ENCODE data around the gene RBM14. TPM values are rescaled to one million over a fixed set of nuclear protein-coding genes. Genes with fewer than 3 reads are reported as not detected.

The RBM14 gene
- total RNA-seq, 4 donors from 2014 or later = 13.8 to 70.1 (median 47.0) TPM

- in situ Hi-C loops (cut with MboI; ENCODE audit: low pct_ligation_motif_present in 1 of 4, low pct_unique_long_range_greater_than_20kb in 1 of 4, low sequenced_read_pairs in 3 of 4) = no loop called here
- Histone ChIP-seq H3K4me1 (peaks cover 4 to 16% (median 6%) of the 10 kb centered on the region in 4 donors), H3K27me3 (no peaks in the 10 kb centered on the region), H3K36me3 (peaks cover 0 to 41% (median 21%) of the 10 kb centered on the region in 4 donors), H3K4me3 (no peak overlapping the region), H3K9me3 (no peaks in the 10 kb centered on the region), H3K27ac (no peak overlapping the region)
- 94% methylated on average over 2 of the region's 2 CpGs; no CpG with 5 or more reads in 1 of the 2 donors for WGBS, 2 donors (ENCODE audit: low coverage in 1 of 2)
- TF ChIP-seq EP300 (IDR thresholded peaks at IDR 0.05; ENCODE audit: low read depth) (no peak), POLR2A (IDR thresholded peaks at IDR 0.05) (no peak), POLR2AphosphoS5 (IDR thresholded peaks at IDR 0.05) (no peak)
- intact Hi-C loops (cut with DNase I; ENCODE audit: low total_unique reads) = loop anchor here (2.0 kb wide), 1 partner anchor 23 kb away; no protein-coding TSS in a partner anchor
- no peak for DNase-seq
These were observed 12.9 kb downstream of the RBM14 start for GRCh38 chr11:66629356-66629755.

GRCh38 chr11:66631883-66632282 is 15.5 kb downstream of the RBM14 start:
- no peak for DNase-seq
- no peak for TF ChIP-seq EP300 (IDR thresholded peaks at IDR 0.05; ENCODE audit: low read depth)
- TF ChIP-seq POLR2AphosphoS5 (IDR thresholded peaks at IDR 0.05) = no peak
- TF ChIP-seq POLR2A (IDR thresholded peaks at IDR 0.05) = no peak
- no peak for TF ChIP-seq CTCF (IDR thresholded peaks at IDR 0.05)
- in situ Hi-C loops (cut with MboI; ENCODE audit: low pct_ligation_motif_present in 1 of 4, low pct_unique_long_range_greater_than_20kb in 1 of 4, low sequenced_read_pairs in 3 of 4) = no loop called here
- peaks cover 0 to 20% (median 9%) of the 10 kb centered on the region in 4 donors for H3K36me3 ChIP-seq
- peaks cover 0 to 16% (median 0%) of the 10 kb centered on the region in 4 donors for H3K4me1 ChIP-seq
- WGBS, 2 donors (ENCODE audit: low coverage in 1 of 2) = 75 to 80% methylated on average over 1 to 6 of the region's 6 CpGs
- no peak overlapping the region for H3K4me3 ChIP-seq
- intact Hi-C loops (cut with DNase I; ENCODE audit: low total_unique reads) = loop anchor here (10.0 kb wide), 1 partner anchor 643 kb away; no protein-coding TSS in a partner anchor
- H3K27ac ChIP-seq = no peak overlapping the region
- no peaks in the 10 kb centered on the region for H3K27me3 ChIP-seq
- H3K9me3 ChIP-seq = no peaks in the 10 kb centered on the region

GRCh38 chr11:66632952-66633351 is 16.5 kb downstream of the RBM14 start:
- TF ChIP-seq POLR2A (IDR thresholded peaks at IDR 0.05) (no peak), CTCF (IDR thresholded peaks at IDR 0.05) (no peak), POLR2AphosphoS5 (IDR thresholded peaks at IDR 0.05) (no peak), EP300 (IDR thresholded peaks at IDR 0.05; ENCODE audit: low read depth) (no peak)
- DNase-seq = no peak
- intact Hi-C loops (cut with DNase I; ENCODE audit: low total_unique reads) (loop anchor here (10.0 kb wide), 1 partner anchor 642 kb away; no protein-coding TSS in a partner anchor), in situ Hi-C loops (cut with MboI; ENCODE audit: low pct_ligation_motif_present in 1 of 4, low pct_unique_long_range_greater_than_20kb in 1 of 4, low sequenced_read_pairs in 3 of 4) (no loop called here)
- Histone ChIP-seq H3K4me3 (no peak overlapping the region), H3K36me3 (peaks cover 0 to 11% (median 2%) of the 10 kb centered on the region in 4 donors), H3K27me3 (no peaks in the 10 kb centered on the region), H3K4me1 (peaks cover 0 to 23% (median 8%) of the 10 kb centered on the region in 4 donors), H3K27ac (no peak overlapping the region), H3K9me3 (no peaks in the 10 kb centered on the region)
- WGBS, 2 donors (ENCODE audit: low coverage in 1 of 2) = 62 to 76% methylated on average over 2 of the region's 2 CpGs

GRCh38 chr11:66636411-66636810 is 20.0 kb downstream of the RBM14 start:
- WGBS, 2 donors (ENCODE audit: low coverage in 1 of 2) = 75 to 86% methylated on average over 2 to 3 of the region's 3 CpGs
- no peaks in the 10 kb centered on the region for H3K9me3 ChIP-seq
- no peak for DNase-seq
- intact Hi-C loops (cut with DNase I; ENCODE audit: low total_unique reads) (loop anchor here (10.0 kb wide), 1 partner anchor 638 kb away; no protein-coding TSS in a partner anchor), in situ Hi-C loops (cut with MboI; ENCODE audit: low pct_ligation_motif_present in 1 of 4, low pct_unique_long_range_greater_than_20kb in 1 of 4, low sequenced_read_pairs in 3 of 4) (no loop called here)
- TF ChIP-seq POLR2AphosphoS5 (IDR thresholded peaks at IDR 0.05) (no peak), CTCF (IDR thresholded peaks at IDR 0.05) (no peak), POLR2A (IDR thresholded peaks at IDR 0.05) (no peak), EP300 (IDR thresholded peaks at IDR 0.05; ENCODE audit: low read depth) (no peak)
- peaks cover 15 to 46% (median 29%) of the 10 kb centered on the region in 4 donors for H3K4me1 ChIP-seq
- no peak overlapping the region for H3K4me3 ChIP-seq
- peak overlapping the region in 1 of 4 donors; percentile 94 for H3K27ac ChIP-seq
- peaks cover 0 to 11% (median 4%) of the 10 kb centered on the region in 4 donors for H3K36me3 ChIP-seq
- no peaks in the 10 kb centered on the region for H3K27me3 ChIP-seq

Data from transverse colon (tissue), 4 donors.